Left ventricle myocardium inferior (tissue), 1 donor: ENCODE data around the gene POU2F3. TPM values are rescaled to one million over a fixed set of nuclear protein-coding genes. Genes with fewer than 3 reads are reported as not detected.

Experiments
- DNase-seq: peaks from one replicate; pipeline ENCODE4 v3.0.0-alpha.2; 2020
- H3K27ac ChIP-seq: fragments of 200-600 bp; replicated peaks from 2 replicates; pipeline ENCODE4 v1.8.0; 2021
- H3K27me3 ChIP-seq: fragments of 200-600 bp; 2 replicates; pipeline ENCODE4 v1.8.0; 2021; ENCODE audit warnings: low read depth
- H3K36me3 ChIP-seq: fragments of 200-600 bp; 2 replicates; pipeline ENCODE4 v1.8.0; 2021
- H3K4me1 ChIP-seq: fragments of 200-600 bp; 2 replicates; pipeline ENCODE4 v1.8.0; 2021
- H3K4me3 ChIP-seq: fragments of 200-600 bp; 2 replicates; pipeline ENCODE4 v1.8.0; 2021; ENCODE audit warnings: mild to moderate bottlenecking, moderate library complexity
- H3K9me3 ChIP-seq: fragments of 200-600 bp; replicated peaks from 2 replicates; pipeline ENCODE4 v1.8.0; 2021
- CTCF ChIP-seq: fragments of 200-600 bp; IDR thresholded peaks from 2 replicates; pipeline ENCODE4 v1.8.0; 2021; ENCODE audit warnings: antibody characterized with exemption, mild to moderate bottlenecking, borderline replicate concordance
- intact Hi-C: fragments of 100-400 bp; cut with micrococcal nuclease; formaldehyde crosslinking; loops from one replicate; pipeline ENCODE4 v1.11.0; 2022
- total RNA-seq: library from RNA; stranded (reverse); fragmentation: NEBNext Ultra II Directional; extraction: Animal tissue kit (Norgen Biotek cat#: 25700); gene quantifications from one replicate; pipeline ENCODE4 v1.2.1, GENCODE V29; 2021
- donor health status: DM: no; HTN: yes; CAD: no; lungs with severe emphysema.

POU2F3 gene
- total RNA-seq, 1 donor from 2014 or later = not detected

DNA sequence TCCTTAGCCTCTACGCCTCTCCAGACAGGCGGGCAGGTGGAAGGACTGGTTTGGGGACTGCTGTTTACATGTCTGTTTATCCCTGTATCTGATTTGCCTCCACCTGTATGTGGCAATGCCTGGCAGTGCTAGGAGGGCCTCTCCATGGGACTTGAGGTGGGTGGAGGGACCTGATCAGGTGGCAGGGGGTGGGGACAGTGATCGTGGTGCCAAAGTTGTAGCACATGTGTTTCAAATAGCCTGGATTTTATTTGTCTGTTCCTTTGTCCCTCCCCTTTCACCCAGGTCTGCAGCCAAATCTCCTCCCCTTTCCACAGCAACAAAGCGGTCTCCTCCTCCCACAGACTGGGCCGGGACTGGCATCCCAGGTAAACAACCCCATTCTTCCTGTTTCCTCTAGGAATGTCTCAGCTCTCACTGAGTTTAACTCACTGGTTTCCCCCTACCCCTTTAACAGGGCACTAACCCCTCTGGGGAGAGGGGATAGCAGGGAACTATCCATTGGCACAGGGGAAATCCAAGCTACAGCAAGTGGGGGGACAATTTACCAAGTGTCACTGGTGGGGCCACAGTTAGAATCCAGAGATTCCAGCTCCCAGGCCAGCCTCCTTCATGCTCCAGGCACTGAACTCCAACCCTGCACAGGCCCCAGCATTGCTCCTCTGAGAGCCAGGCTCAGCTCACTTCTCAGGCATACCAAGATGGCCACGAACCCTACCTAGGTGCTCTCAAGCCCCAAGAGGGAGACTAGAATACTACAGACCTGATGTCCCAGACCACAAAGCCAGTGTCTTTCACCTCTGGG is 62.3 kb downstream of the POU2F3 start:
- no peak for TF ChIP-seq CTCF
- Histone ChIP-seq H3K4me3 (no peak overlapping the region), H3K27me3 (peaks cover 40% of the 10 kb centered on the region), H3K9me3 (no peaks in the 10 kb centered on the region), H3K36me3 (no peaks in the 10 kb centered on the region), H3K4me1 (peaks cover 6% of the 10 kb centered on the region), H3K27ac (no peak overlapping the region)
- intact Hi-C loops = loop anchor here (5.0 kb wide), 2 partner anchors 70 to 130 kb away; no protein-coding TSS in a partner anchor
- no peak for DNase-seq

- H3K4me3 ChIP-seq = no peak overlapping the region
- H3K4me1 ChIP-seq = peaks cover 6% of the 10 kb centered on the region
- H3K27me3 ChIP-seq = peaks cover 32% of the 10 kb centered on the region
- peak; percentile 51 for DNase-seq
- peak; percentile 95 for TF ChIP-seq CTCF
- intact Hi-C loops = loop anchor here (5.0 kb wide), 2 partner anchors 71 to 131 kb away; no protein-coding TSS in a partner anchor
- no peaks in the 10 kb centered on the region for H3K9me3 ChIP-seq
- no peak overlapping the region for H3K27ac ChIP-seq
- no peaks in the 10 kb centered on the region for H3K36me3 ChIP-seq
These were observed 63.2 kb downstream of the POU2F3 start for GRCh38 chr11:120303004-120303637.

- Histone ChIP-seq H3K4me3 (no peak overlapping the region), H3K4me1 (peaks cover 6% of the 10 kb centered on the region), H3K36me3 (no peaks in the 10 kb centered on the region), H3K9me3 (no peaks in the 10 kb centered on the region), H3K27me3 (peaks cover 23% of the 10 kb centered on the region), H3K27ac (no peak overlapping the region)
- DNase-seq = no peak
- no peak for TF ChIP-seq CTCF
- intact Hi-C loops = loop anchor here (5.0 kb wide), 2 partner anchors 72 to 132 kb away; no protein-coding TSS in a partner anchor
These were observed 64.6 kb downstream of the POU2F3 start for GRCh38 chr11:120304526-120304925.

GRCh38 chr11:120305286-120305685 is 65.3 kb downstream of the POU2F3 start:
- Histone ChIP-seq H3K27ac (no peak overlapping the region), H3K36me3 (no peaks in the 10 kb centered on the region), H3K9me3 (no peaks in the 10 kb centered on the region), H3K4me1 (no peaks in the 10 kb centered on the region), H3K4me3 (no peak overlapping the region), H3K27me3 (peaks cover 20% of the 10 kb centered on the region)
- intact Hi-C loops = no loop called here
- DNase-seq = no peak
- no peak for TF ChIP-seq CTCF

DNA sequence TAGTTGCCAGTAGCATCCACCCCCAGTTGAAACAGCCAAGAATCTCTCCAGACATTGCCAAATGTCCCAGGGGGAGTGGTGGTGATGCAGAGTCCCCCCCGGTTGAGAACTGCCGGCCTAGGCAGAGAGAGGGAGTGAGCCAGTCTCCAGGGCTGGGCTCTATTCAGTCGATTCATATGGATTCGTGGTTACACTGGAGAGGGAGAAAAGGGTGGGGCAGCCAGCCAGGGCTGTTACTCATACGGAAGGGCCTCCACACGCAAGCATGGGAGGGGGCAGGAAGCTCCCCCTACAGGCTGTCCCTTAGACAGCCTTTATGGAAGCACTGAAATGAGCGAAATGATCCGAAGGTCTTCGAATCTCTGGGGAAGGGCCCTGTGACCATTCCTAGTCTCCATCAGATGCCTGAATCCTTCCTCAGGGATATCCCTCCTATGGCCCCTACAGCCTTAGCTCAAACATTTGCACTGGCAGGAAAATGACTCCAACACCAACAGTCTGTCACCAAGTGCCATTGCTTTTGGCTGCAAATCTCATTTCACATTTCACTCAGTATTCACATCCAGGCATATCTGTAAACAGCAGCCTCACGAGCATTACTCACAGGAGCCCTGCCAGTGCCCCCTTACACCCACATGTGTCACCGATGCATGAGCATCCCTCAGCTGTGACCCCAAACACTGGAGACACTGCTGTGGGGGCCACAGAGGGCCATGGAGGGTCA is 66.7 kb downstream of the POU2F3 start:
- H3K27ac ChIP-seq = no peak overlapping the region
- TF ChIP-seq CTCF = peak; percentile 21
- no peaks in the 10 kb centered on the region for H3K4me1 ChIP-seq
- H3K9me3 ChIP-seq = no peaks in the 10 kb centered on the region
- intact Hi-C loops = no loop called here
- DNase-seq = no peak
- H3K4me3 ChIP-seq = no peak overlapping the region
- H3K36me3 ChIP-seq = no peaks in the 10 kb centered on the region
- H3K27me3 ChIP-seq = peaks cover 20% of the 10 kb centered on the region
